ENCODE results near the gene POLR1G.

The POLR1G gene

DNA sequence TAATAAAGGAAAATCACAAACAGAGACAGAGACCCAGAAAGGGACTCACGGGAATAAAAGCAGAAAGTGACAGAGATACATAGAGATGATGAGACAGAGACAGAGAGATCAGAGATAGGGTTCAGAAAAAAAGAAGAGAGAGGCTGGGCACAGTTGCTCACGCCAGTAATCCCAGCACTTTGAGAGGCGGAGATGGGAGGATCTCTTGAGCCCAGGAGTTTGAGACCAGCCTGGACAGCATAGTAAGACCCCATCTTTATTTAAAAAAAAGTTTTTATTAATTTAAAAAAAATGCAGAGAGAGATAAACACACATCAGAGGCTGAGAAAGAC, 41.9 kb downstream of the POLR1G start:
- DNase-seq: no peak

DNA sequence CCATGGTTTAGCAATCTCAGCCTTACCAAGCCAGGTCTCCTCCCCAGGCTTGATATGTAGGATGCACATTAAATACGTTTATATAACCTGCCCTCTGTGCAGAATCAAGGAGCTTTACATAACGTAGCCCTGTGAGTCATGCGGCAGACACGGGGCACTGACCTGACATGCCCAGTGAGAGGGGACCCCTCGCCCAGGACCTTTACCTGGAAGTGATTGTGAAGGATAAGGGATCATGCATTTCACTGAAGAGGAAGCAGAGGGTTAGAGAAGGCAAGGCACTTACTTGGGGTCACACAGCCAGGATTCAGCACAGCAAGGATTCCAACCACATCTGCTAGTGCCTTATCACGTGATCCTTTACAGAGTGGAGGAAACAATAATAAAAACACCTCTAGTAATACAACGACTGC, 42.4 kb downstream of the POLR1G start:
- DNase-seq: no peak

GRCh38 chr19:45450012-45450333, 43.5 kb downstream of the POLR1G start:
- DNase-seq: no peak

DNA sequence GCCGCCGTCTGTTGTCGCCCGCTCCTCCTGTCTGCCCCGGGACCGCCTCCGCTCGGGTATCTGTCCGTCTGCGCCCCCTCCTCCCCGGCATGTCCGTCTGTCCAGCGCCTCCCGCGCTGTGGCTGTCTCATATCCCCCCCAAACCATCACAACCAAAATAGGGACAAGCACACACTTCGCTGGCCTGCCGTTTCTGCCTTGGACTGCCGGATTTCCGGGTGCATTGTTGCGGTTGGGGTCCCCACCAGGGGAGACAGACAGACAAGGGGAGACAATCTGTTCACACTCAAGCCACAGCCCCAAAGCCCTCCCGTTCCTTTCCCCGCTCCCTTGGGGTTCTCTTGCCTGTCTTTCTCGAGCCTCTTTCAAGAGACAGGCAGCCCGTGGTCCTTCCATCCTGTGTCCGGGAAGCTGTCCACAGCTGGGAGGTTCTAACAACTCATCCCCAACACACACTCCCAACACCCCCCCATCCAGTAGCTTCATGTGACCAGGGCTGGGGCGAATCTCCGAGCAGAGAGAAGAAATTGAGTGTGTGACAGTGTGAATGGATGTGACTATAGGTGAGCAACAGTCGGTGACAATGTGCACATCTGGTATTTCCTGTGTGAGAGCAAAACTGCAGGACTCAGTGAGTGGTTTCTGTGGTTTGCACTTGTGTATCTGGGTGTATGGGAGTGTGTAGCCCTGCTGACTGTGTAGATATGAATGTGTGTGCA, 44.8 kb downstream of the POLR1G start:
- no peak for DNase-seq

DNA sequence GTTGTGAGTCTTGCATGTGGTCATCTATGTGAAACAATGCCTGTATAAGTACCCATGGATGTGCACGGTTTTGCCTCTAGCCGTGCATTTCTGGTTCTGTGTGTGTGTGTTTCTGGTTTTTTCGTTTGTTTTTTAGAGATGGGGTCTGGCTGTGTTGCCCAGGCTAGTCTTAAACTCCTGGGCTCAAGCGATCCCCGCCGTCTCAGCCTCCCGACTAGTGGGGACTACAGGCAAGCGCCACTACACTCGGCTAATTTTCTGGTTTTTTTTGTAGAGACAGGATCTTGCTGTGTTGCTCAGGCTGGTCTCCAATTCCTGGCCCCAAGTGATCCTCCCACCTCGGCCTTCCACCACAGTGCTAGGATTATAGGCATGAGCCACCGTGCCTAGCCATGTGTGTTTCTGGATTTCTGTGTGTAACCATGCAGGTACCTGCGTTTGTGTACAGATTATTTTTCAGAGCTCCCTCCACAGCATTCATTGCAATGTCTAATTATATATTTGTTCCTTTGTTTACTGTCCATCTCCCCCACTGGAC, 45.5 kb downstream of the POLR1G start:
- no peak for DNase-seq

GRCh38 chr19:45455707-45456499, 49.5 kb downstream of the POLR1G start:
- no peak for DNase-seq

- no peak for DNase-seq
Observed at GRCh38 chr19:45456500-45456815, 50.0 kb downstream of the POLR1G start.

DNA sequence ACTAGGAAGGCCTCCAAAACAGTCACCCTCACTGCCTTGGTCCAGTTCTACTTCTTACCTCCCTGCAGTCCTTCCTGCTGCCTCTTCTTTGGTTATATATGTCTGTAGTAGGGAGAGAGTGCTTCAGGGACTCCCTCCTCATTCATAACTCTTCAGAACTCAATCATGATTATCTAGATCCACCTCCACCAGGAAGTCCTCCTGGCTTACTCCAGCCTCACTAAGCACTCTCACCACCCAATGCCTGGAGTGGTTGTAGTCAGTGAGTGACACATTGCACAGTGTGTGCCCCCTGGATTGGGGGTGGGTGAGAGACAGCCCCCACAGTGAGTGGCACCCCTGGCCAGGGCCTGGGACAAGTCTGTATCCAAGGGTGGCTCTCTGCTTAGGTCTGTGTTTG, 51.3 kb downstream of the POLR1G start:
- no peak for DNase-seq
